Activated CD4-positive, alpha-beta memory T cell treated with anti-CD3 and anti-CD28 coated beads, Interleukin-2, amount 10 ng/mL, durations not matched to agents 7 days and 5 days (primary cell): ENCODE data around the gene LMAN2L. TPM values are rescaled to one million over a fixed set of nuclear protein-coding genes. Genes with fewer than 3 reads are reported as not detected.

Experiments used
- CTCF ChIA-PET: fragments of 350-600 bp; sonication (Branson Sonifier 250); formaldehyde crosslinking; loops from one replicate; lab custom pipeline; 2021; ENCODE audit warnings: antibody characterized with exemption, inconsistent platforms; lab: Charles Lee
- POLR2A ChIA-PET: fragments of 350-600 bp; sonication (Branson Sonifier 250); formaldehyde crosslinking; loops from one replicate; lab custom pipeline; 2021; ENCODE audit warnings: antibody characterized with exemption; lab: Charles Lee
- DNase-seq: peaks from one replicate; pipeline ENCODE4 v3.0.0-alpha.2; 2020
- H3K27ac Mint-ChIP-seq: one replicate; pipeline ENCODE4 v1.8.0; 2021; ENCODE audit warnings: mild to moderate bottlenecking, mixed read lengths
- H3K27me3 Mint-ChIP-seq: one replicate; pipeline ENCODE4 v1.8.0; 2021; ENCODE audit warnings: mixed read lengths
- H3K36me3 Mint-ChIP-seq: one replicate; pipeline ENCODE4 v1.8.0; 2021; ENCODE audit warnings: low read depth, mixed read lengths
- H3K4me1 Mint-ChIP-seq: one replicate; pipeline ENCODE4 v1.8.0; 2021; ENCODE audit warnings: mixed read lengths
- H3K4me3 Mint-ChIP-seq: one replicate; pipeline ENCODE4 v1.8.0; 2021; ENCODE audit warnings: mild to moderate bottlenecking, mixed read lengths
- H3K9me3 Mint-ChIP-seq: one replicate; pipeline ENCODE4 v1.8.0; 2021; ENCODE audit warnings: mixed read lengths
- total RNA-seq, 2 experiments: library from RNA; stranded (reverse); gene quantifications; one replicate each; pipeline ENCODE4 v1.2.3, GENCODE V29; 2021

Gene LMAN2L
- total RNA-seq, 2 experiments from 2014 or later, result 10.8 to 12.2 TPM

- Mint-ChIP-seq H3K27me3 (no peaks in the 10 kb centered on the region), H3K36me3 (no peaks in the 10 kb centered on the region), H3K4me3 (no peak overlapping the region), H3K9me3 (no peaks in the 10 kb centered on the region), H3K4me1 (peaks cover 28% of the 10 kb centered on the region), H3K27ac (no peak overlapping the region)
- no peak for DNase-seq
- POLR2A ChIA-PET, result interaction anchor here (0.7 kb wide), 1 partner anchor 236 kb away, joined by 3 read pairs; no protein-coding TSS in a partner anchor
- CTCF ChIA-PET, result interaction anchor here (1.1 kb wide), 1 partner anchor 203 kb away, joined by 4 read pairs; no protein-coding TSS in a partner anchor
Observed at GRCh38 chr2:96757477-96757860, 17.6 kb upstream of the LMAN2L start.

GRCh38 chr2:96756788-96757476, 17.1 kb upstream of the LMAN2L start:
- H3K27me3 Mint-ChIP-seq, result no peaks in the 10 kb centered on the region
- H3K9me3 Mint-ChIP-seq, result no peaks in the 10 kb centered on the region
- ChIA-PET POLR2A (interaction anchor here (0.7 kb wide), 1 partner anchor 236 kb away, joined by 3 read pairs; no protein-coding TSS in a partner anchor), CTCF (interaction anchor here (0.7 to 1.1 kb wide), 2 partner anchors 12 to 203 kb away, joined by 3 to 4 read pairs; no protein-coding TSS in a partner anchor)
- H3K36me3 Mint-ChIP-seq, result no peaks in the 10 kb centered on the region
- H3K4me1 Mint-ChIP-seq, result peaks cover 23% of the 10 kb centered on the region
- no peak overlapping the region for H3K27ac Mint-ChIP-seq
- no peak overlapping the region for H3K4me3 Mint-ChIP-seq
- no peak for DNase-seq

- Mint-ChIP-seq H3K27ac (no peak overlapping the region), H3K4me1 (peaks cover 4% of the 10 kb centered on the region), H3K9me3 (no peaks in the 10 kb centered on the region), H3K4me3 (no peak overlapping the region), H3K27me3 (peaks cover 8% of the 10 kb centered on the region), H3K36me3 (no peaks in the 10 kb centered on the region)
- ChIA-PET CTCF (interaction anchor here (1.2 kb wide), 1 partner anchor 8 kb away, joined by 4 read pairs; no protein-coding TSS in a partner anchor), POLR2A (no interaction called here)
- DNase-seq, result no peak
Observed at GRCh38 chr2:96754317-96754716, 14.5 kb upstream of the LMAN2L start.

- no peak for DNase-seq
- Mint-ChIP-seq H3K9me3 (no peaks in the 10 kb centered on the region), H3K27me3 (peaks cover 8% of the 10 kb centered on the region), H3K36me3 (no peaks in the 10 kb centered on the region), H3K4me1 (peaks cover under 1% of the 10 kb centered on the region), H3K4me3 (no peak overlapping the region), H3K27ac (no peak overlapping the region)
- CTCF ChIA-PET, result interaction anchor here (1.2 to 1.3 kb wide), 2 partner anchors 9 to 19 kb away, joined by 3 to 4 read pairs; no protein-coding TSS in a partner anchor
- POLR2A ChIA-PET, result no interaction called here
Observed at GRCh38 chr2:96753661-96754282, 13.9 kb upstream of the LMAN2L start.

DNA sequence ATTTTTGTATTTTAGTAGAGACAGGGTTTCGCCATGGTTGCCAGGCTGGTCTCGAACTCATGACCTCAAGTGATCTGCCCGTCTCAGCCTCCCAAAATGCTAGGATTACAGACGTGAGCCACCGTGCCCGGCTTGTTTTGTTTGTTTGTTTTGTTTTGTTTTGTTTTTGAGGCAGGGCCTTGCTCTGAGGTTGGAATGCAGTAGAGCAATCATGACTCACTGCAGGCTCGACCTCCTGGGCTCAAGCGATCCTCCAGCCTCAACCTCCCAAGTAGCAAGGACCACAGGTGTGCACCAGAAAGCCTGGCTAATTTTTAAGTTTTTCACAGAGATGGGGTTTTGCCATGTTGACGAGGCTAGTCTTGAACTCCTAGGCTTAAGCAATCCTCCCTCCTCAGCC, 11.9 kb upstream of the LMAN2L start:
- no peak for DNase-seq
- ChIA-PET CTCF (interaction anchor here (1.1 kb wide), 1 partner anchor 9 kb away, joined by 3 read pairs; the partner anchor contains the start of gene CNNM4), POLR2A (no interaction called here)
- Mint-ChIP-seq H3K4me3 (no peak overlapping the region), H3K36me3 (no peaks in the 10 kb centered on the region), H3K27me3 (peaks cover 8% of the 10 kb centered on the region), H3K9me3 (no peaks in the 10 kb centered on the region), H3K27ac (no peak overlapping the region), H3K4me1 (no peaks in the 10 kb centered on the region)

DNA sequence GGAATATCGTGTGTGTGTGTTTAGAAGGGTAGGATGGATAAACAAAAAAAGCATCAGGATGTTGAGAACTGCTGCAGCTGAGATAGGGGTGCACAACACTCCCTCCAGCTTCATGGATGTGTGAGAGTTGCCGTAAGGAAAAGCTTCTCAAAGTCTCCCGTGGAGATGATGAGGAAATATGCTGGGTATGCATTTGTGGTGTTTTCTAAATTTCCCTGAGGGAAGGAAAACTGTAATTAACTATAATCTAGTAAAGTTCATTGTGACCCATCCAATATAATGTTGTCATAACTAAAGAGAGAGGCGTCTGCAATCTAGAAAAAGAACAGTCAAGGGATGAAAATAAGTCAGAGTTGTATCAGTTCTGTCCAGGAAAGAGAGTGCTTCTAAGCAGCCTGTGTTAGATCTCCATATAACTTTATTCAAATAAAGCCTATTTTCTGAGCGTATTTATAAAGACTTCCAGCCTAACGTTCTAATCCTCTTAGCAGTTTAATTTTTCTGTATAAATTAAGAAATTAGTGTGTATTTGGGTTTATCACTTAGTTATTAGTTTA, 7.3 kb upstream of the LMAN2L start:
- CTCF ChIA-PET, result no interaction called here
- no peak for DNase-seq

GRCh38 chr2:96739076-96739632, 710 bp downstream of the LMAN2L start:
- no peaks in the 10 kb centered on the region for H3K27me3 Mint-ChIP-seq
- POLR2A ChIA-PET, result interaction anchor here (0.9 to 1.6 kb wide), 4 partner anchors 11 to 201 kb away, joined by 3 read pairs; partner anchors contain the start of gene KANSL3
- peak overlapping the region; percentile 98 for H3K4me3 Mint-ChIP-seq
- no peak for DNase-seq
- H3K9me3 Mint-ChIP-seq, result no peaks in the 10 kb centered on the region
- CTCF ChIA-PET, result no interaction called here
- H3K4me1 Mint-ChIP-seq, result peaks cover 63% of the 10 kb centered on the region
- H3K36me3 Mint-ChIP-seq, result peaks cover 29% of the 10 kb centered on the region
- peak overlapping the region; percentile 85 for H3K27ac Mint-ChIP-seq

More for the DNA sequence above, 7.3 kb upstream of the LMAN2L start:
- Mint-ChIP-seq H3K4me1 (peaks cover 9% of the 10 kb centered on the region), H3K36me3 (no peaks in the 10 kb centered on the region), H3K9me3 (no peaks in the 10 kb centered on the region), H3K27ac (no peak overlapping the region), H3K4me3 (no peak overlapping the region), H3K27me3 (peaks cover 13% of the 10 kb centered on the region)
- POLR2A ChIA-PET, result interaction anchor here (1.1 kb wide), 1 partner anchor 13 kb away, joined by 3 read pairs; no protein-coding TSS in a partner anchor

- peak; percentile 38 for DNase-seq
- ChIA-PET CTCF (interaction anchor here (0.5 kb wide), 1 partner anchor 121 kb away, joined by 3 read pairs; no protein-coding TSS in a partner anchor), POLR2A (interaction anchor here (1.0 kb wide), 1 partner anchor 120 kb away, joined by 5 read pairs; no protein-coding TSS in a partner anchor)
Observed at GRCh38 chr2:96737831-96738230, 2.0 kb downstream of the LMAN2L start.

GRCh38 chr2:96737251-96737650, 2.6 kb downstream of the LMAN2L start:
- Mint-ChIP-seq H3K4me1 (peaks cover 54% of the 10 kb centered on the region), H3K27ac (no peak overlapping the region), H3K36me3 (peaks cover 46% of the 10 kb centered on the region), H3K9me3 (no peaks in the 10 kb centered on the region), H3K27me3 (no peaks in the 10 kb centered on the region), H3K4me3 (no peak overlapping the region)
- DNase-seq, result no peak
- POLR2A ChIA-PET, result no interaction called here
- CTCF ChIA-PET, result interaction anchor here (0.7 to 2.0 kb wide), 3 partner anchors 23 to 79 kb away, joined by 3 to 9 read pairs (median 3); partner anchors contain the start of genes CNNM3 and CNNM4

More at GRCh38 chr2:96737831-96738230, 2.0 kb downstream of the LMAN2L start:
- no peaks in the 10 kb centered on the region for H3K27me3 Mint-ChIP-seq
- H3K36me3 Mint-ChIP-seq, result peaks cover 42% of the 10 kb centered on the region
- H3K4me1 Mint-ChIP-seq, result peaks cover 58% of the 10 kb centered on the region
- H3K9me3 Mint-ChIP-seq, result no peaks in the 10 kb centered on the region
- peak overlapping the region; percentile 71 for H3K27ac Mint-ChIP-seq
- peak overlapping the region; percentile 55 for H3K4me3 Mint-ChIP-seq

DNA sequence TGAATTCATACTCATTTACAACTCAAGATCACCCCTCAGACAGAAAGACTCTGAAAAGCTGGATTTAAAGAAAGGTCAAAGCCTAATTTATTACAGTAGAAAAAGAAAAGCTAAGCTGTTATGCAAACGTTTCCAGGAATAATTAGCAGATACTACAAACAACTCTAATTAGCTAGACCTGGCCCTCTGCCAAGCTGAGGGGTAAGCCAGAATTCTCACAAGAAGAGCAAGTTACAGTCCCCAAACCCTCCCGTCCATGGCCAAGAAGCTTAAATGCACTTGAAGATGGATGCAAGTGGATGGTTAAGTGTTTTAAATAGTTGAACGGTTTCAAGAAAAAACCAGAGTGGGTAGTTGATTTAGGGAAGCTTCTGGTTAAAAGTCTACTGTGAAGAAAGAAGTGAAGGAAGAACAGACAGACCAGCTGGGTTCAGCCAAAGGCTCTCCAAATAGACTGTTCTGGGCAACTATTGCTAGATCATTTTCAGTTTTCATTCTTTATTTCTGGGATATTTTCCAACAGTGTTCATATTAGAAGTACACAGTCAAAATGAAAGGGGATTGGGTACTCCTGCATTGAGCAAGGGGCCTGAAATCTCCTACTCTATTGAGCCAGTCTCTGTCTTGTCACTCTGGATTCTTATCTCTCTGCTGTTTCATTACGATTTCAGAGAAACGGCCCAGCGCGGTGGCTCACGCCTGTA, 4.8 kb downstream of the LMAN2L start:
- Mint-ChIP-seq H3K27ac (no peak overlapping the region), H3K36me3 (peaks cover 60% of the 10 kb centered on the region), H3K9me3 (no peaks in the 10 kb centered on the region), H3K4me1 (peaks cover 44% of the 10 kb centered on the region), H3K27me3 (no peaks in the 10 kb centered on the region), H3K4me3 (no peak overlapping the region)
- ChIA-PET POLR2A (no interaction called here), CTCF (interaction anchor here (1.0 to 1.3 kb wide), 2 partner anchors 18 to 26 kb away, joined by 3 to 4 read pairs; partner anchors contain the start of gene CNNM4)
- no peak for DNase-seq

GRCh38 chr2:96733931-96734330, 5.9 kb downstream of the LMAN2L start:
- Mint-ChIP-seq H3K27ac (no peak overlapping the region), H3K4me3 (no peak overlapping the region)

DNA sequence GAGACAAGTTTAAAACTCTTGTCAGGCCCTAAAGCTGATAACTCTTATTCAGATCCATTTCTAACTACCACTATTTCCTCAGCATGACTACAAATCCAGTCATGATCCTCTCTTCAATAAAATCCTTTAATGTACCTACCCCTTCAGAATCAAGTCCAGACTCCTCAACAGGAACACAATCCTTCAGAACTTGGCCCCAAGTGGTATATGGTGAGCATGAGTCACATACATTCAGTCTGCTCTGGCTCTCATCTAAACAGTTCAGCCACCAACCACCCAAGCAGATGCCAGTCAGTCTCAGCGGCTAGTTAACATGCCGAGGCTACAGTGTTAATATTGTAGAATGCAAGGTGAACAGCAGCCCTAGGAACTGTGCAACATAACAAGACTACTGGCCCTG, 9.7 kb downstream of the LMAN2L start:
- peaks cover 55% of the 10 kb centered on the region for H3K36me3 Mint-ChIP-seq
- DNase-seq, result no peak
- CTCF ChIA-PET, result no interaction called here
- H3K9me3 Mint-ChIP-seq, result no peaks in the 10 kb centered on the region
- no peak overlapping the region for H3K27ac Mint-ChIP-seq
- H3K4me3 Mint-ChIP-seq, result no peak overlapping the region
- no peaks in the 10 kb centered on the region for H3K27me3 Mint-ChIP-seq
- peaks cover 5% of the 10 kb centered on the region for H3K4me1 Mint-ChIP-seq
- POLR2A ChIA-PET, result no interaction called here

More at GRCh38 chr2:96733931-96734330, 5.9 kb downstream of the LMAN2L start:
- Mint-ChIP-seq H3K27me3 (no peaks in the 10 kb centered on the region), H3K36me3 (peaks cover 59% of the 10 kb centered on the region), H3K9me3 (no peaks in the 10 kb centered on the region), H3K4me1 (peaks cover 33% of the 10 kb centered on the region)
- CTCF ChIA-PET, result interaction anchor here (0.5 to 1.3 kb wide), 2 partner anchors 27 to 1347 kb away, joined by 4 read pairs; partner anchors contain the start of gene CNNM4
- no peak for DNase-seq
- POLR2A ChIA-PET, result no interaction called here
